Neural cell (in vitro differentiated cells): ENCODE data around the gene IL19. TPM values are rescaled to one million over a fixed set of nuclear protein-coding genes. Genes with fewer than 3 reads are reported as not detected.

Experiments
- H2AFZ ChIP-seq: fragments of 200-600, 300-800 bp; sonication (generic), shearing (Covaris generic); 2 replicates; pipeline ENCODE4 v1.6.0; 2014; ENCODE audit warnings: low read depth, mild to moderate bottlenecking, antibody characterized with exemption, low read length, moderate library complexity
- H3F3A ChIP-seq: fragments of 200-600 bp; shearing (Covaris generic); 2 replicates; pipeline ENCODE4 v1.6.1; 2016; ENCODE audit warnings: mild to moderate bottlenecking, moderate library complexity, mixed read lengths, antibody characterized with exemption, low read length; ENCODE audit not compliant: insufficient read depth, poor library complexity, severe bottlenecking
- H3K27ac ChIP-seq: fragments of 200-600, 300-800 bp; sonication (generic), shearing (Covaris generic); 2 replicates; pipeline ENCODE4 v1.5.1; 2014; ENCODE audit warnings: mild to moderate bottlenecking, low read length, moderate library complexity
- H3K27me3 ChIP-seq: fragments of 300-800, 200-600 bp; sonication (generic), shearing (Covaris generic); 2 replicates; pipeline ENCODE4 v1.6.0; 2014; ENCODE audit warnings: mild to moderate bottlenecking, low read depth, low read length, moderate library complexity; ENCODE audit not compliant: insufficient read depth
- H3K36me3 ChIP-seq: fragments of 300-800, 200-600 bp; sonication (generic), shearing (Covaris generic); 2 replicates; pipeline ENCODE4 v1.5.1; 2014; ENCODE audit warnings: mild to moderate bottlenecking, antibody characterized with exemption, low read length, moderate library complexity; ENCODE audit not compliant: insufficient read depth
- H3K4me2 ChIP-seq: fragments of 300-800, 200-600 bp; sonication (generic), shearing (Covaris generic); 2 replicates; pipeline ENCODE4 v1.6.0; 2014; ENCODE audit warnings: mild to moderate bottlenecking, low read length
- H3K4me3 ChIP-seq: fragments of 300-800, 200-600 bp; sonication (generic), shearing (Covaris generic); 2 replicates; pipeline ENCODE4 v1.5.1; 2014; ENCODE audit warnings: mild to moderate bottlenecking, low read length, moderate library complexity
- H3K79me2 ChIP-seq: fragments of 200-600 bp; shearing (Covaris generic); replicated peaks from 2 replicates; pipeline ENCODE4 v1.6.0; 2014; ENCODE audit warnings: mild to moderate bottlenecking, low read length, moderate library complexity; ENCODE audit not compliant: insufficient read depth
- H3K9ac ChIP-seq: fragments of 300-800, 200-600 bp; sonication (generic), shearing (Covaris generic); 2 replicates; pipeline ENCODE4 v1.6.1; 2016; ENCODE audit warnings: mild to moderate bottlenecking, low read length, mixed read lengths
- H3K9me2 ChIP-seq: fragments of 200-600 bp; shearing (Covaris generic); 2 replicates; pipeline ENCODE4 v1.6.1; 2016; ENCODE audit warnings: mild to moderate bottlenecking, low read length, mixed read lengths; ENCODE audit not compliant: insufficient read depth
- H3K9me3 ChIP-seq: fragments of 200-600, 300-800 bp; sonication (generic), shearing (Covaris generic); 2 replicates; pipeline ENCODE4 v1.6.1; 2016; ENCODE audit warnings: mild to moderate bottlenecking, mixed run types, low read length, moderate library complexity, mixed read lengths
- H4K20me1 ChIP-seq: fragments of 200-600 bp; shearing (Covaris generic); 2 replicates; pipeline ENCODE4 v1.6.1; 2016; ENCODE audit warnings: mild to moderate bottlenecking, mixed run types; ENCODE audit not compliant: insufficient read depth
- EP300 ChIP-seq: fragments of 450-650 bp; conservative IDR thresholded peaks from 2 replicates; pipeline ENCODE4 v1.6.1; 2014; ENCODE audit warnings: antibody characterized with exemption, mild to moderate bottlenecking, moderate library complexity; ENCODE audit not compliant: poor library complexity, severe bottlenecking
- EZH2 ChIP-seq: fragments of 200-600, 300-800 bp; shearing (Covaris generic), sonication (generic); IDR thresholded peaks from 2 replicates; pipeline ENCODE4 v1.6.1; 2014; ENCODE audit warnings: antibody characterized with exemption, low read length, borderline replicate concordance, mild to moderate bottlenecking; ENCODE audit not compliant: insufficient read depth, poor library complexity, severe bottlenecking
- MXI1 ChIP-seq: fragments of 450-650 bp; conservative IDR thresholded peaks from 2 replicates; pipeline ENCODE4 v1.6.1; 2014; ENCODE audit warnings: antibody characterized with exemption, mild to moderate bottlenecking; ENCODE audit not compliant: poor library complexity, severe bottlenecking
- POLR2AphosphoS5 ChIP-seq: IDR thresholded peaks from 2 replicates; pipeline ENCODE4 v1.6.1; 2012
- RAD21 ChIP-seq: fragments of 450-650 bp; conservative IDR thresholded peaks from 2 replicates; pipeline ENCODE4 v1.6.1; 2014; ENCODE audit warnings: antibody characterized with exemption, mild to moderate bottlenecking, moderate library complexity
- SMC3 ChIP-seq: fragments of 450-650 bp; conservative IDR thresholded peaks from 2 replicates; pipeline ENCODE4 v1.6.1; 2014; ENCODE audit warnings: antibody characterized with exemption, mild to moderate bottlenecking, moderate library complexity; ENCODE audit not compliant: poor library complexity
- TAF1 ChIP-seq: IDR thresholded peaks from 2 replicates; pipeline ENCODE4 v1.6.1; 2012; ENCODE audit warnings: low read depth
- polyA plus RNA-seq: library from polyadenylated mRNA; depleted of rRNA; stranded (reverse); fragments of >200 nt; gene quantifications from 2 replicates; pipeline ENCODE4 v1.2.3, GENCODE V29; 2014
- TF ChIP-seq, protein P1 (sequence below): IDR thresholded peaks from 2 replicates; pipeline ENCODE4 v1.6.1; 2012; ENCODE audit warnings: borderline replicate concordance
- TF ChIP-seq, protein P2 (sequence below): fragments of 450-650 bp; IDR thresholded peaks from 2 replicates; pipeline ENCODE4 v1.5.1; 2014; ENCODE audit warnings: antibody characterized with exemption, mild to moderate bottlenecking, moderate library complexity; ENCODE audit not compliant: poor library complexity, severe bottlenecking

IL19 gene
- polyA plus RNA-seq, 1 donor from 2014 or later = not detected

DNA sequence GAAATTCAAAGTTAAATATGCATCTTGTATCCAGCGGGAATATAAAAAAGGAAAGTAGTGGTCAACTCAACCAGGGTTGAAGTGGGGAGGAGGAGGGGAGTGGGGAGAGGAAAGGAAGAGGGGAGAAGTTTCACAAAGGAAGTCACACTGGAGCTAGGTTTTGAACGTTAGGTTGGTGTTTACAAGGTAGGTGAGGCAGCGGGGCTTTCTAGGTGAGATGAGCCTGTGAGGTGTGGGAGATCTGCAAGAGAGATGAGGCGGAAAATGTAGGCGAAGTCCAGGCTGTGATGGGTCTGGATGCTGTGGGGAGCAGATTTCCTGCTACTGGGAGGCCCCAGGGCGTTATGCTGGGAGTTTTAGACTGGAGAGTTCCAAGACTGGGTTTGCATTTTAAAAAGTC, 58.7 kb downstream of the IL19 start:
- no peaks in the 10 kb centered on the region for H3K27me3 ChIP-seq
- H3K9me2 ChIP-seq = no peaks in the 10 kb centered on the region
- no peak for TF ChIP-seq MXI1
- TF ChIP-seq, protein P1, sequence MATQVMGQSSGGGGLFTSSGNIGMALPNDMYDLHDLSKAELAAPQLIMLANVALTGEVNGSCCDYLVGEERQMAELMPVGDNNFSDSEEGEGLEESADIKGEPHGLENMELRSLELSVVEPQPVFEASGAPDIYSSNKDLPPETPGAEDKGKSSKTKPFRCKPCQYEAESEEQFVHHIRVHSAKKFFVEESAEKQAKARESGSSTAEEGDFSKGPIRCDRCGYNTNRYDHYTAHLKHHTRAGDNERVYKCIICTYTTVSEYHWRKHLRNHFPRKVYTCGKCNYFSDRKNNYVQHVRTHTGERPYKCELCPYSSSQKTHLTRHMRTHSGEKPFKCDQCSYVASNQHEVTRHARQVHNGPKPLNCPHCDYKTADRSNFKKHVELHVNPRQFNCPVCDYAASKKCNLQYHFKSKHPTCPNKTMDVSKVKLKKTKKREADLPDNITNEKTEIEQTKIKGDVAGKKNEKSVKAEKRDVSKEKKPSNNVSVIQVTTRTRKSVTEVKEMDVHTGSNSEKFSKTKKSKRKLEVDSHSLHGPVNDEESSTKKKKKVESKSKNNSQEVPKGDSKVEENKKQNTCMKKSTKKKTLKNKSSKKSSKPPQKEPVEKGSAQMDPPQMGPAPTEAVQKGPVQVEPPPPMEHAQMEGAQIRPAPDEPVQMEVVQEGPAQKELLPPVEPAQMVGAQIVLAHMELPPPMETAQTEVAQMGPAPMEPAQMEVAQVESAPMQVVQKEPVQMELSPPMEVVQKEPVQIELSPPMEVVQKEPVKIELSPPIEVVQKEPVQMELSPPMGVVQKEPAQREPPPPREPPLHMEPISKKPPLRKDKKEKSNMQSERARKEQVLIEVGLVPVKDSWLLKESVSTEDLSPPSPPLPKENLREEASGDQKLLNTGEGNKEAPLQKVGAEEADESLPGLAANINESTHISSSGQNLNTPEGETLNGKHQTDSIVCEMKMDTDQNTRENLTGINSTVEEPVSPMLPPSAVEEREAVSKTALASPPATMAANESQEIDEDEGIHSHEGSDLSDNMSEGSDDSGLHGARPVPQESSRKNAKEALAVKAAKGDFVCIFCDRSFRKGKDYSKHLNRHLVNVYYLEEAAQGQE = no peak
- no peak for TF ChIP-seq EZH2
- TF ChIP-seq TAF1 = no peak
- no peak for TF ChIP-seq RAD21
- TF ChIP-seq, protein P2, sequence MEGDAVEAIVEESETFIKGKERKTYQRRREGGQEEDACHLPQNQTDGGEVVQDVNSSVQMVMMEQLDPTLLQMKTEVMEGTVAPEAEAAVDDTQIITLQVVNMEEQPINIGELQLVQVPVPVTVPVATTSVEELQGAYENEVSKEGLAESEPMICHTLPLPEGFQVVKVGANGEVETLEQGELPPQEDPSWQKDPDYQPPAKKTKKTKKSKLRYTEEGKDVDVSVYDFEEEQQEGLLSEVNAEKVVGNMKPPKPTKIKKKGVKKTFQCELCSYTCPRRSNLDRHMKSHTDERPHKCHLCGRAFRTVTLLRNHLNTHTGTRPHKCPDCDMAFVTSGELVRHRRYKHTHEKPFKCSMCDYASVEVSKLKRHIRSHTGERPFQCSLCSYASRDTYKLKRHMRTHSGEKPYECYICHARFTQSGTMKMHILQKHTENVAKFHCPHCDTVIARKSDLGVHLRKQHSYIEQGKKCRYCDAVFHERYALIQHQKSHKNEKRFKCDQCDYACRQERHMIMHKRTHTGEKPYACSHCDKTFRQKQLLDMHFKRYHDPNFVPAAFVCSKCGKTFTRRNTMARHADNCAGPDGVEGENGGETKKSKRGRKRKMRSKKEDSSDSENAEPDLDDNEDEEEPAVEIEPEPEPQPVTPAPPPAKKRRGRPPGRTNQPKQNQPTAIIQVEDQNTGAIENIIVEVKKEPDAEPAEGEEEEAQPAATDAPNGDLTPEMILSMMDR = no peak
- TF ChIP-seq EP300 = no peak
- no peak for TF ChIP-seq SMC3
- TF ChIP-seq POLR2AphosphoS5 = no peak
- no peak overlapping the region for H3K4me2 ChIP-seq
- H3K79me2 ChIP-seq = no peaks in the 10 kb centered on the region
- no peaks in the 10 kb centered on the region for H3F3A ChIP-seq
- H3K9me3 ChIP-seq = no peaks in the 10 kb centered on the region
- no peak overlapping the region for H3K4me3 ChIP-seq
- no peak overlapping the region for H3K27ac ChIP-seq
- H4K20me1 ChIP-seq = no peaks in the 10 kb centered on the region
- H3K36me3 ChIP-seq = no peaks in the 10 kb centered on the region
- no peak overlapping the region for H3K9ac ChIP-seq
- no peak overlapping the region for H2AFZ ChIP-seq

DNA sequence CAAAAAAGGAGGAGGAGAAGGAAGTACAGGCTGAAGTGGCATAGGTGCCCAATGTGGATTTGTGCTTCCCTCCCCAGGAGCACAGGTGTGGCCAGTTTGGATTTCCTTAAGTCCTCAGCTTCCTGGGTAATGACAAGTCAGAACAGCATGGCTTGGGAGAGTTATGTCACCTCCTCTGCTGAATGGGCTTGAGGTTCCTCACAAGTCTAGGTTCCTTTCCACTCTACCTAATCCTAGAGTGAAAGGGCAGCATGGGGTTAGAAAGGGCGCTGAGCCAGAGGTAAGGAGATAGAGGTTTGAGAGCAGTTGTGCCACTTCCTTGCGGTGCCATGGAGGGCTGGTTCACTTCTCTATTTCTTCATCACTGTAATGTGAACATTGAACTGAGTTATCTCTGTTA, 59.3 kb downstream of the IL19 start:
- Histone ChIP-seq H3K27ac (no peak overlapping the region), H3K36me3 (no peaks in the 10 kb centered on the region), H2AFZ (no peak overlapping the region), H3K9me3 (no peaks in the 10 kb centered on the region), H3K4me3 (no peak overlapping the region), H3K9me2 (no peaks in the 10 kb centered on the region), H3K4me2 (no peak overlapping the region), H3F3A (no peaks in the 10 kb centered on the region), H3K79me2 (no peaks in the 10 kb centered on the region), H3K9ac (no peak overlapping the region), H3K27me3 (no peaks in the 10 kb centered on the region), H4K20me1 (no peaks in the 10 kb centered on the region)
- TF ChIP-seq RAD21 (no peak), TAF1 (no peak), EP300 (no peak), SMC3 (no peak), MXI1 (no peak), POLR2AphosphoS5 (no peak), EZH2 (no peak)
- TF ChIP-seq, protein P2 = no peak
- TF ChIP-seq, protein P1 = no peak
